Parathyroid adenoma (tissue), 2 donors: ENCODE results near the gene GPER1.
"Not testable (repeated sequence)": the region's sequence is repeated elsewhere in the genome, so short reads cannot be mapped to it uniquely, and the experiment has no call there.

Experiments used
- H2AFZ ChIP-seq: fragments of 300-600 bp; sonication (generic); one replicate; pipeline ENCODE4 v1.7.0; 2017; ENCODE audit warnings: antibody characterized with exemption, mild to moderate bottlenecking
- H3K27ac ChIP-seq: fragments of 300-600 bp; sonication (generic); one replicate; pipeline ENCODE4 v1.7.0; 2017
- H3K27me3 ChIP-seq: fragments of 300-600 bp; sonication (generic); one replicate; pipeline ENCODE4 v1.7.0; 2017; ENCODE audit warnings: low read length; ENCODE audit not compliant: control insufficient read depth, insufficient read depth
- H3K36me3 ChIP-seq: fragments of 300-600 bp; sonication (generic); one replicate; pipeline ENCODE4 v1.7.0; 2017; ENCODE audit warnings: low read length; ENCODE audit not compliant: control insufficient read depth, insufficient read depth
- H3K4me1 ChIP-seq: fragments of 300-600 bp; sonication (generic); one replicate; pipeline ENCODE4 v1.7.0; 2017; ENCODE audit warnings: control low read depth
- H3K4me2 ChIP-seq: fragments of 300-600 bp; sonication (generic); one replicate; pipeline ENCODE4 v1.7.0; 2017; ENCODE audit warnings: low read length
- H3K4me3 ChIP-seq: fragments of 300-600 bp; sonication (generic); one replicate; pipeline ENCODE4 v1.7.0; 2017; ENCODE audit warnings: low read depth, low read length
- H3K79me2 ChIP-seq: fragments of 300-600 bp; sonication (generic); one replicate; pipeline ENCODE4 v1.7.0; 2017; ENCODE audit warnings: control low read depth
- H3K9ac ChIP-seq: fragments of 300-600 bp; sonication (generic); one replicate; pipeline ENCODE4 v1.7.0; 2017; ENCODE audit warnings: mild to moderate bottlenecking
- H3K9me3 ChIP-seq: fragments of 300-600 bp; sonication (generic); one replicate; pipeline ENCODE4 v1.7.0; 2017; ENCODE audit warnings: low read length; ENCODE audit not compliant: control insufficient read depth
- CTCF ChIP-seq: fragments of 300-600 bp; sonication (generic); IDR thresholded peaks from one replicate; pipeline ENCODE4 v1.7.0; 2017; ENCODE audit warnings: antibody characterized with exemption, mild to moderate bottlenecking
- donor health status: primary hyperparathyroidism.

Gene GPER1

GRCh38 chr7:1137517-1138167 lies 49.7 kb downstream of the GPER1 start:
- Histone ChIP-seq H2AFZ (peak overlapping the region; percentile 95), H3K27ac (peak overlapping the region; percentile 68)

GRCh38 chr7:1140476-1141104 lies 52.7 kb downstream of the GPER1 start:
- H2AFZ ChIP-seq: no peak overlapping the region
- no peak overlapping the region for H3K4me2 ChIP-seq
- no peak for TF ChIP-seq CTCF
- H3K27me3 ChIP-seq: no peaks in the 10 kb centered on the region
- H3K4me3 ChIP-seq: no peak overlapping the region
- peaks cover 3% of the 10 kb centered on the region for H3K79me2 ChIP-seq
- H3K9ac ChIP-seq: no peak overlapping the region
- H3K4me1 ChIP-seq: no peaks in the 10 kb centered on the region
- H3K27ac ChIP-seq: no peak overlapping the region
- H3K36me3 ChIP-seq: no peaks in the 10 kb centered on the region
- H3K9me3 ChIP-seq: no peaks in the 10 kb centered on the region

More at GRCh38 chr7:1137517-1138167, 49.7 kb downstream of the GPER1 start:
- H3K36me3 ChIP-seq: no peaks in the 10 kb centered on the region
- H3K4me1 ChIP-seq: no peaks in the 10 kb centered on the region
- H3K9ac ChIP-seq: no peak overlapping the region
- H3K9me3 ChIP-seq: no peaks in the 10 kb centered on the region
- no peaks in the 10 kb centered on the region for H3K27me3 ChIP-seq
- H3K4me2 ChIP-seq: peak overlapping the region; percentile 77
- H3K79me2 ChIP-seq: peaks cover 3% of the 10 kb centered on the region
- H3K4me3 ChIP-seq: peak overlapping the region; percentile 83
- TF ChIP-seq CTCF: no peak

- Histone ChIP-seq H3K27ac (no peak overlapping the region), H3K79me2 (peaks cover 3% of the 10 kb centered on the region), H3K4me1 (no peaks in the 10 kb centered on the region), H3K4me3 (no peak overlapping the region), H3K9ac (no peak overlapping the region), H3K36me3 (no peaks in the 10 kb centered on the region), H2AFZ (no peak overlapping the region), H3K4me2 (no peak overlapping the region), H3K9me3 (no peaks in the 10 kb centered on the region), H3K27me3 (no peaks in the 10 kb centered on the region)
- TF ChIP-seq CTCF: no peak
These were observed 53.7 kb downstream of the GPER1 start for GRCh38 chr7:1141651-1142050.

DNA sequence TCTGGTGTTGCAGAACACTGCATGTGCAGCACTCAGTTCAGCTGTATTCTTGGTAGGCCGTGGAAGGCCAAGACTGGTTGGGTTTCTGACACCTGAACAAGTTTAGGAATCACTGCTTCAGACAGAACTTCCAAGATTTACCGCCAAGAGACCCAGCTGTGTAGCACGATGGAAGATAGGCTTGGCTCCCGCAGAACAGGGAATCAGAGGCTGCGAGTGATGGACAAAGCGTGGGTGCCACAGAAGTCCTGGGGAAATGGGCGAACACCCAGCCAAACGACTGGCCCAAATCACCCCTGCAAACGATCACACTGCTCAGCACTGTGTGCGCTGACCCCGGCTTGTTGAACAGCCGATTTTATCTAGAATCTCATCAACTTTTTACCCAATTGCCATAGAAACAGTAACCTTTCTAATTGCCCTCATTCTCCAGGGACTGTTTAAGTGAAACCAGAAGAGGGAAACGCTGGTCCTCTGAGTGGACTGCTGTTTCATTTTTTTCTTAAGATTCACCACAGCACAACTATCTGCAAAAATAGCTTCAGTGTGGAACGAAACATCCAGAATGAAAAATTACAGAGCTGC lies 54.2 kb downstream of the GPER1 start:
- H3K27ac ChIP-seq: no peak overlapping the region
- H3K9me3 ChIP-seq: no peaks in the 10 kb centered on the region
- no peak overlapping the region for H3K4me2 ChIP-seq
- peaks cover 3% of the 10 kb centered on the region for H3K79me2 ChIP-seq
- no peaks in the 10 kb centered on the region for H3K4me1 ChIP-seq
- no peak for TF ChIP-seq CTCF
- no peaks in the 10 kb centered on the region for H3K27me3 ChIP-seq
- H3K4me3 ChIP-seq: no peak overlapping the region
- no peak overlapping the region for H2AFZ ChIP-seq
- H3K36me3 ChIP-seq: no peaks in the 10 kb centered on the region
- H3K9ac ChIP-seq: no peak overlapping the region

- not testable (repeated sequence) for H3K79me2 ChIP-seq, H3K9ac ChIP-seq, H3K36me3 ChIP-seq, H3K4me2 ChIP-seq, H3K4me3 ChIP-seq, H2AFZ ChIP-seq, H3K4me1 ChIP-seq, H3K9me3 ChIP-seq, H3K27ac ChIP-seq, H3K27me3 ChIP-seq
These were observed 55.1 kb downstream of the GPER1 start for GRCh38 chr7:1143031-1143430.
